Measurements from ENCODE around the gene CCDC167. TPM values are rescaled to one million over a fixed set of nuclear protein-coding genes. Genes with fewer than 3 reads are reported as not detected.
"Not testable (repeated sequence)": the region's sequence is repeated elsewhere in the genome, so short reads cannot be mapped to it uniquely, and the experiment has no call there.

CCDC167 gene
- total and polyA plus RNA-seq, 2 donors (not counting 1 experiment from before 2014, with no cell fraction given): 8.3 to 35.7 TPM

GRCh38 chr6:37501632-37502491 is 2.2 kb upstream of the CCDC167 start:
- DNase-seq (ENCODE audit: low read depth in 2 of 2): no peak
- TF ChIP-seq CTCF (conservative IDR thresholded peaks at IDR 0.05 in 1 of 2, IDR thresholded peaks at IDR 0.05 in 1 of 2; ENCODE audit: low read depth in 1 of 2, low read length in 2 of 2) (no peak), EZH2 (IDR thresholded peaks at IDR 0.05; ENCODE audit: low read length, missing control alignments) (no peak)

GRCh38 chr6:37500904-37501303 is 1.2 kb upstream of the CCDC167 start:
- not testable (repeated sequence) for H3K9ac ChIP-seq (ENCODE audit: insufficient read depth, low read length); DNase-seq (ENCODE audit: low read depth in 2 of 2); H3K4me3 ChIP-seq (replicated peaks in 1 of 4; ENCODE audit: control extremely low read depth in 1 of 4, insufficient read depth in 1 of 4, low read depth in 3 of 4, low read length in 4 of 4); H2AFZ ChIP-seq (ENCODE audit: low read length); H3K4me1 ChIP-seq (ENCODE audit: control insufficient read depth, extremely low read depth, insufficient read depth, low read length); H4K20me1 ChIP-seq (ENCODE audit: control insufficient read depth, extremely low read depth, insufficient read depth, low read length); H3K36me3 ChIP-seq (ENCODE audit: control insufficient read depth, insufficient read depth, low read length); H3K79me2 ChIP-seq (ENCODE audit: control insufficient read depth, insufficient read depth, low read length); H3K9me3 ChIP-seq (ENCODE audit: control insufficient read depth, insufficient read depth, low read depth, low read length); H3K4me2 ChIP-seq (ENCODE audit: extremely low read depth, insufficient read depth, low read length); H3K27ac ChIP-seq (ENCODE audit: insufficient read depth, low read length)
- peaks cover 18% of the 10 kb centered on the region for H3K27me3 ChIP-seq (ENCODE audit: control insufficient read depth, insufficient read depth, low read length)

More at GRCh38 chr6:37501632-37502491, 2.2 kb upstream of the CCDC167 start:
- Histone ChIP-seq H3K9ac (ENCODE audit: insufficient read depth, low read length) (no peak overlapping the region), H3K4me1 (ENCODE audit: control insufficient read depth, extremely low read depth, insufficient read depth, low read length) (no peaks in the 10 kb centered on the region), H3K79me2 (ENCODE audit: control insufficient read depth, insufficient read depth, low read length) (no peaks in the 10 kb centered on the region), H4K20me1 (ENCODE audit: control insufficient read depth, extremely low read depth, insufficient read depth, low read length) (no peaks in the 10 kb centered on the region), H3K27ac (ENCODE audit: insufficient read depth, low read length) (no peak overlapping the region), H2AFZ (ENCODE audit: low read length) (no peak overlapping the region), H3K9me3 (ENCODE audit: control insufficient read depth, insufficient read depth, low read depth, low read length) (no peaks in the 10 kb centered on the region), H3K36me3 (ENCODE audit: control insufficient read depth, insufficient read depth, low read length) (no peaks in the 10 kb centered on the region), H3K4me2 (ENCODE audit: extremely low read depth, insufficient read depth, low read length) (no peak overlapping the region), H3K27me3 (ENCODE audit: control insufficient read depth, insufficient read depth, low read length) (peaks cover 20% of the 10 kb centered on the region), H3K4me3 (replicated peaks in 1 of 4; ENCODE audit: control extremely low read depth in 1 of 4, insufficient read depth in 1 of 4, low read depth in 3 of 4, low read length in 4 of 4) (no peak overlapping the region)

GRCh38 chr6:37500294-37500608 is 558 bp upstream of the CCDC167 start:
- Histone ChIP-seq H2AFZ (ENCODE audit: low read length) (peak overlapping the region; percentile 99), H4K20me1 (ENCODE audit: control insufficient read depth, extremely low read depth, insufficient read depth, low read length) (no peaks in the 10 kb centered on the region), H3K79me2 (ENCODE audit: control insufficient read depth, insufficient read depth, low read length) (no peaks in the 10 kb centered on the region), H3K36me3 (ENCODE audit: control insufficient read depth, insufficient read depth, low read length) (no peaks in the 10 kb centered on the region), H3K27me3 (ENCODE audit: control insufficient read depth, insufficient read depth, low read length) (peaks cover 11% of the 10 kb centered on the region), H3K4me3 (replicated peaks in 1 of 4; ENCODE audit: control extremely low read depth in 1 of 4, insufficient read depth in 1 of 4, low read depth in 3 of 4, low read length in 4 of 4) (peak overlapping the region in 3 of 4 experiments; percentile 37 to 85 (median 49)), H3K9ac (ENCODE audit: insufficient read depth, low read length) (no peak overlapping the region), H3K4me1 (ENCODE audit: control insufficient read depth, extremely low read depth, insufficient read depth, low read length) (no peaks in the 10 kb centered on the region), H3K4me2 (ENCODE audit: extremely low read depth, insufficient read depth, low read length) (peak overlapping the region; percentile 49), H3K27ac (ENCODE audit: insufficient read depth, low read length) (no peak overlapping the region), H3K9me3 (ENCODE audit: control insufficient read depth, insufficient read depth, low read depth, low read length) (no peaks in the 10 kb centered on the region)
- DNase-seq (ENCODE audit: low read depth in 2 of 2): no peak
- TF ChIP-seq EZH2 (IDR thresholded peaks at IDR 0.05; ENCODE audit: low read length, missing control alignments) (no peak), CTCF (conservative IDR thresholded peaks at IDR 0.05 in 1 of 2, IDR thresholded peaks at IDR 0.05 in 1 of 2; ENCODE audit: low read depth in 1 of 2, low read length in 2 of 2) (no peak)

All from fibroblast of lung (primary cell).